Left lung (tissue), 10 donors: Measurements from ENCODE around the gene TGM3. TPM values are rescaled to one million over a fixed set of nuclear protein-coding genes. Genes with fewer than 3 reads are reported as not detected.

Source experiments
- ATAC-seq: fragments of 200-7000 bp; cut with Tn5 transposase; one replicate; pipeline ENCODE4 v1.9.1; 2020; ENCODE audit warnings: moderate library complexity
- DNase-seq, 4 donors: peaks; one replicate each; pipeline ENCODE4 v3.0.0-alpha.2; 2013 to 2020
- H3K27ac ChIP-seq, 2 donors: fragments of 200-600 bp; sonication (generic) in 1 of 2; one replicate each; pipeline versions ENCODE4 v1.5.0 to v1.8.0; 2020 to 2021
- H3K27me3 ChIP-seq, 2 donors: fragments of 200-600 bp; sonication (generic) in 1 of 2; one replicate each; pipeline versions ENCODE4 v1.5.0 to v1.8.0; 2020 to 2021
- H3K36me3 ChIP-seq, 2 donors: fragments of 200-600 bp; sonication (generic) in 1 of 2; one replicate each; pipeline versions ENCODE4 v1.5.0 to v1.8.0; 2020 to 2021
- H3K4me1 ChIP-seq, 2 donors: fragments of 200-600 bp; one replicate each; pipeline ENCODE4 v1.8.0; 2021
- H3K4me3 ChIP-seq, 2 donors: fragments of 200-600 bp; sonication (generic) in 1 of 2; one replicate each; pipeline versions ENCODE4 v1.5.0 to v1.8.0; 2020 to 2021; ENCODE audit warnings: mild to moderate bottlenecking in 1 of 2
- H3K9me3 ChIP-seq, 2 donors: fragments of 200-600 bp; sonication (generic) in 1 of 2; one replicate each; pipeline versions ENCODE4 v1.5.0 to v1.8.0; 2020 to 2021
- intact Hi-C, 2 donors: fragments of 100-400 bp; cut with DNase I; formaldehyde crosslinking; loops; one replicate each; pipeline versions ENCODE4 v1.11.2 to v1.14.2; 2022
- polyA plus RNA-seq, 6 donors: library from polyadenylated mRNA; unstranded; fragments of 120-200 nt; gene quantifications; one replicate each; pipeline ENCODE4 v1.2.1, GENCODE V29; 2013; ENCODE audit not compliant: insufficient read length in 6 of 6
- total RNA-seq, 2 donors: library from RNA; stranded (reverse); fragmentation: NEBNext Ultra II Directional; extraction: Animal tissue kit (Norgen Biotek cat#: 25700); gene quantifications; one replicate each; pipeline ENCODE4 v1.2.1, GENCODE V29; 2021
- TF ChIP-seq, protein P1 (sequence below), 2 donors: fragments of 200-600 bp; sonication (generic) in 1 of 2; IDR thresholded peaks; one replicate each; pipeline versions ENCODE4 v1.5.0 to v1.8.0; 2021; ENCODE audit warnings: antibody characterized with exemption in 2 of 2
- donor health status: DM: no; HTN: yes; CAD: no.
- donor health status: DM: no; HTN: no; CAD: no.

Gene TGM3
- total and polyA plus RNA-seq, 8 donors: 0.20 to 0.37 (median 0.27) TPM; not detected in 3

DNA sequence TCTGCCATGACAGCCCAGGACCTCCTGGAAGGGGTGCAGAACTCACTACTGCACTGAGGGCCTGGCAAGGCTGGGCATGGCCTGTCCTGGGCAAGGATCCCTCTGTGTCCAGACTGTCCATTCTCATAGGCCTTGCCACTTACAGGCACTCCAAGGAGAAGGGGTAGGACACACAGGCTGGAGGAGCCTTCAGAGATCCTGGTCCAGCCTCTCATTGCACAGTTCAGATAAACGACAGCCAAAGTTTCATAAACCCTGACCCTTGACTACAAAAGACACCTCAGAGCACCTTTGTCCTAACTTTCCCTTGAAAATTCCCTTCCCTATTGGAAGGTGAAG, 19.6 kb downstream of the TGM3 start:
- peak overlapping the region in 1 of 2 donors; percentile 79 for H3K27ac ChIP-seq
- DNase-seq: no peak
- ATAC-seq: no peak
- intact Hi-C loops: no loop called here
- peaks cover 3 to 35% of the 10 kb centered on the region in 2 donors for H3K4me1 ChIP-seq
- H3K36me3 ChIP-seq: no peaks in the 10 kb centered on the region
- no peaks in the 10 kb centered on the region for H3K9me3 ChIP-seq
- TF ChIP-seq, protein P1, sequence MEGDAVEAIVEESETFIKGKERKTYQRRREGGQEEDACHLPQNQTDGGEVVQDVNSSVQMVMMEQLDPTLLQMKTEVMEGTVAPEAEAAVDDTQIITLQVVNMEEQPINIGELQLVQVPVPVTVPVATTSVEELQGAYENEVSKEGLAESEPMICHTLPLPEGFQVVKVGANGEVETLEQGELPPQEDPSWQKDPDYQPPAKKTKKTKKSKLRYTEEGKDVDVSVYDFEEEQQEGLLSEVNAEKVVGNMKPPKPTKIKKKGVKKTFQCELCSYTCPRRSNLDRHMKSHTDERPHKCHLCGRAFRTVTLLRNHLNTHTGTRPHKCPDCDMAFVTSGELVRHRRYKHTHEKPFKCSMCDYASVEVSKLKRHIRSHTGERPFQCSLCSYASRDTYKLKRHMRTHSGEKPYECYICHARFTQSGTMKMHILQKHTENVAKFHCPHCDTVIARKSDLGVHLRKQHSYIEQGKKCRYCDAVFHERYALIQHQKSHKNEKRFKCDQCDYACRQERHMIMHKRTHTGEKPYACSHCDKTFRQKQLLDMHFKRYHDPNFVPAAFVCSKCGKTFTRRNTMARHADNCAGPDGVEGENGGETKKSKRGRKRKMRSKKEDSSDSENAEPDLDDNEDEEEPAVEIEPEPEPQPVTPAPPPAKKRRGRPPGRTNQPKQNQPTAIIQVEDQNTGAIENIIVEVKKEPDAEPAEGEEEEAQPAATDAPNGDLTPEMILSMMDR (IDR thresholded peaks at IDR 0.05): no peak
- no peak overlapping the region for H3K4me3 ChIP-seq
- H3K27me3 ChIP-seq: no peaks in the 10 kb centered on the region

DNA sequence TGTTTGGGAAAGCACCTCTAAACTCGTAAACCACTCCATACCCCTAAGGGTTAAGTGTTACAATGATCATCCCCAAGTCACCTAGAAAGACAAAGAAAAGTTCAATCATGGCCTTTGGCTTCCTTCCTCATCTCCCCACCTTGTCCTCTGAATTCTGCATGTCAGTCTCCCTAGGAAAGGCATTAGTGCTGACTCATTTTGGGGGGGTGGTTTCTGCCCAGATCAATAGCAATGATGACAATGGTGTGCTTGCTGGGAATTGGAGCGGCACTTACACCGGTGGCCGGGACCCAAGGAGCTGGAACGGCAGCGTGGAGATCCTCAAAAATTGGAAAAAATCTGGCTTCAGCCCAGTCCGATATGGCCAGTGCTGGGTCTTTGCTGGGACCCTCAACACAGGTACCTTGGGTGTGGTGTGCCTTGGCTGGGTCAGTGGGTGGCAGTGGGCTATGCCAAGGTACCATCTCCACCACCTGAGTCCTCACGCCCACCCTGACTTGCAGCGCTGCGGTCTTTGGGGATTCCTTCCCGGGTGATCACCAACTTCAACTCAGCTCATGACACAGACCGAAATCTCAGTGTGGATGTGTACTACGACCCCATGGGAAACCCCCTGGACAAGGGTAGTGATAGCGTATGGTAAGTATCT, 21.2 kb downstream of the TGM3 start:
- intact Hi-C loops: no loop called here

GRCh38 chr20:2320813-2321658, 25.2 kb downstream of the TGM3 start:
- H3K36me3 ChIP-seq: no peaks in the 10 kb centered on the region
- no peak overlapping the region for H3K27ac ChIP-seq
- no peak for DNase-seq
- TF ChIP-seq, protein P1 (IDR thresholded peaks at IDR 0.05): no peak
- H3K4me1 ChIP-seq: no peaks in the 10 kb centered on the region
- H3K4me3 ChIP-seq: no peak overlapping the region
- no peaks in the 10 kb centered on the region for H3K9me3 ChIP-seq
- ATAC-seq: no peak
- intact Hi-C loops: no loop called here
- peaks cover 0 to 6% of the 10 kb centered on the region in 2 donors for H3K27me3 ChIP-seq

More for the DNA sequence above, 21.2 kb downstream of the TGM3 start:
- TF ChIP-seq, protein P1 (IDR thresholded peaks at IDR 0.05): no peak
- no peak overlapping the region for H3K27ac ChIP-seq
- H3K27me3 ChIP-seq: no peaks in the 10 kb centered on the region
- DNase-seq (no peak), ATAC-seq (no peak)
- no peaks in the 10 kb centered on the region for H3K36me3 ChIP-seq
- peaks cover 3 to 22% of the 10 kb centered on the region in 2 donors for H3K4me1 ChIP-seq
- no peak overlapping the region for H3K4me3 ChIP-seq
- no peaks in the 10 kb centered on the region for H3K9me3 ChIP-seq

GRCh38 chr20:2323051-2323450, 27.2 kb downstream of the TGM3 start:
- ATAC-seq (no peak), DNase-seq (no peak)
- H3K9me3 ChIP-seq: no peaks in the 10 kb centered on the region
- H3K4me3 ChIP-seq: no peak overlapping the region
- no peak overlapping the region for H3K27ac ChIP-seq
- no peaks in the 10 kb centered on the region for H3K36me3 ChIP-seq
- peaks cover 0 to 13% of the 10 kb centered on the region in 2 donors for H3K27me3 ChIP-seq
- H3K4me1 ChIP-seq: no peaks in the 10 kb centered on the region
- TF ChIP-seq, protein P1 (IDR thresholded peaks at IDR 0.05): no peak
- intact Hi-C loops: no loop called here

DNA sequence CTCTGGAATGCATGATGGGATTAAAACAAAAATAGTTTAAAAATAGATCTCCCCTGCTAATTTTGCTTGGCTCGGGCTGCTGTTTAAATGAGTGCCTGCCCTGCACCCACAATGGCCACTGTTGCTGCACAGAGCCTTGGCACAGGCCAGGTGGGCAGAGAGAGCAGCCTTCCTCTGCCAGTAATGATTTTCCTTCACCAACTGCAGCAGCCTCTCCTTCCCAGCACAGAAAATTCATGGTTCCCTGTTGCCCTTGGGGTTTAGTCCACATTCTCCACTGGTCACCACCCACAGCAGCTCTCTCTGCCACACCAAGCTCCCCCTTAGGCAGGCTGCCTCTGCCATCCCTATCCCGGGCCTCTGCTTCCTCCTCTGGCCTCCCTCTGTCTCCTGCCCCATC, 30.2 kb downstream of the TGM3 start:
- DNase-seq (no peak), ATAC-seq (no peak)
- H3K27me3 ChIP-seq: peaks cover 0 to 13% of the 10 kb centered on the region in 2 donors
- no peaks in the 10 kb centered on the region for H3K36me3 ChIP-seq
- peaks cover 0 to 6% of the 10 kb centered on the region in 2 donors for H3K4me1 ChIP-seq
- intact Hi-C loops: no loop called here
- H3K4me3 ChIP-seq: no peak overlapping the region
- no peak overlapping the region for H3K27ac ChIP-seq
- TF ChIP-seq, protein P1 (IDR thresholded peaks at IDR 0.05): no peak
- no peaks in the 10 kb centered on the region for H3K9me3 ChIP-seq
